Measurements from ENCODE around the gene RGS12. TPM values are rescaled to one million over a fixed set of nuclear protein-coding genes. Genes with fewer than 3 reads are reported as not detected.

RGS12 gene
- total RNA-seq, 1 donor from 2014 or later: 13.4 TPM

GRCh38 chr4:3245676-3246075 is 47.1 kb upstream of the RGS12 start:
- Histone ChIP-seq H3K27ac (replicated peaks) (no peak overlapping the region), H3K4me1 (peaks cover 3% of the 10 kb centered on the region), H3K4me3 (no peak overlapping the region), H3K9me3 (replicated peaks) (no peaks in the 10 kb centered on the region), H3K27me3 (ENCODE audit: low read depth) (no peaks in the 10 kb centered on the region), H3K36me3 (peaks cover 13% of the 10 kb centered on the region)
- no peak for TF ChIP-seq CTCF (IDR thresholded peaks at IDR 0.05; ENCODE audit: borderline replicate concordance)
- intact Hi-C loops (cut with micrococcal nuclease): no loop called here
- no peak for DNase-seq

GRCh38 chr4:3246458-3247398 is 46.1 kb upstream of the RGS12 start:
- intact Hi-C loops (cut with micrococcal nuclease): no loop called here
- no peak overlapping the region for H3K27ac ChIP-seq (replicated peaks)
- H3K27me3 ChIP-seq (ENCODE audit: low read depth): no peaks in the 10 kb centered on the region
- no peak for DNase-seq
- H3K9me3 ChIP-seq (replicated peaks): no peaks in the 10 kb centered on the region
- no peaks in the 10 kb centered on the region for H3K4me1 ChIP-seq
- no peak overlapping the region for H3K4me3 ChIP-seq
- TF ChIP-seq CTCF (IDR thresholded peaks at IDR 0.05; ENCODE audit: borderline replicate concordance): no peak
- H3K36me3 ChIP-seq: peaks cover 7% of the 10 kb centered on the region

- Histone ChIP-seq H3K4me3 (no peak overlapping the region), H3K4me1 (no peaks in the 10 kb centered on the region), H3K27ac (replicated peaks) (no peak overlapping the region), H3K9me3 (replicated peaks) (no peaks in the 10 kb centered on the region), H3K27me3 (ENCODE audit: low read depth) (no peaks in the 10 kb centered on the region), H3K36me3 (peaks cover under 1% of the 10 kb centered on the region)
- DNase-seq: no peak
- intact Hi-C loops (cut with micrococcal nuclease): no loop called here
- TF ChIP-seq CTCF (IDR thresholded peaks at IDR 0.05; ENCODE audit: borderline replicate concordance): no peak
Measured at GRCh38 chr4:3247399-3248177, 45.2 kb upstream of the RGS12 start.

- Histone ChIP-seq H3K27ac (replicated peaks) (no peak overlapping the region), H3K27me3 (ENCODE audit: low read depth) (no peaks in the 10 kb centered on the region), H3K36me3 (peaks cover 2% of the 10 kb centered on the region), H3K9me3 (replicated peaks) (no peaks in the 10 kb centered on the region), H3K4me1 (no peaks in the 10 kb centered on the region), H3K4me3 (no peak overlapping the region)
- intact Hi-C loops (cut with micrococcal nuclease): no loop called here
- no peak for DNase-seq
- TF ChIP-seq CTCF (IDR thresholded peaks at IDR 0.05; ENCODE audit: borderline replicate concordance): no peak
Measured at GRCh38 chr4:3248178-3248480, 44.7 kb upstream of the RGS12 start.

GRCh38 chr4:3248811-3249661 is 43.8 kb upstream of the RGS12 start, which contains the start of gene MSANTD1:
Gene MSANTD1 (plus strand): TSS chr4:3249159. CDS start chr4:3249223, 64 bp downstream.
- no peaks in the 10 kb centered on the region for H3K9me3 ChIP-seq (replicated peaks)
- H3K4me1 ChIP-seq: no peaks in the 10 kb centered on the region
- TF ChIP-seq CTCF (IDR thresholded peaks at IDR 0.05; ENCODE audit: borderline replicate concordance): no peak
- H3K36me3 ChIP-seq: peaks cover 6% of the 10 kb centered on the region
- no peak for DNase-seq
- H3K27ac ChIP-seq (replicated peaks): no peak within 1 kb of the TSS
- intact Hi-C loops (cut with micrococcal nuclease): no loop called here
- H3K27me3 ChIP-seq (ENCODE audit: low read depth): no peaks in the 10 kb centered on the region
- no peak within 1 kb of the TSS for H3K4me3 ChIP-seq

Measured in left ventricle myocardium inferior (tissue), 1 donor.